COR-L47 (cell line): ENCODE data around the gene RNF2.
A peak's percentile ranks its signal among the peaks of the same experiment; 100 is the strongest.
"Not testable (repeated sequence)": the region's sequence is repeated elsewhere in the genome, so short reads cannot be mapped to it uniquely, and the experiment has no call there.

Experiments used
- DNase-seq: peaks from one replicate; lab custom pipeline; 2025; lab: John Stamatoyannopoulos, UW

Gene RNF2

GRCh38 chr1:185044981-185045813 is at the start of gene RNF2:
RNF2 (plus strand) TSS chr1:185045558; CDS start chr1:185087554, 41,996 bp downstream.
- DNase-seq, result peak; percentile 80

- not testable (repeated sequence) for DNase-seq
These were observed 45.4 kb upstream of the RNF2 start for GRCh38 chr1:184999974-185000373.

- not testable (repeated sequence) for DNase-seq
These were observed 44.0 kb upstream of the RNF2 start for GRCh38 chr1:185001312-185001880.

- DNase-seq, result peak; percentile 80
These were observed 36.5 kb upstream of the RNF2 start for GRCh38 chr1:185008838-185009237.

GRCh38 chr1:185010361-185010760 is 35.0 kb upstream of the RNF2 start:
- no peak for DNase-seq

- DNase-seq, result no peak
These were observed 30.4 kb upstream of the RNF2 start for GRCh38 chr1:185014941-185015340.

GRCh38 chr1:185015631-185016030 is 29.7 kb upstream of the RNF2 start:
- DNase-seq, result no peak

GRCh38 chr1:185016880-185017279 is 28.5 kb upstream of the RNF2 start:
- DNase-seq, result no peak

- DNase-seq, result no peak
These were observed 28.0 kb upstream of the RNF2 start for GRCh38 chr1:185017338-185017737.

- no peak for DNase-seq
These were observed 27.4 kb upstream of the RNF2 start for GRCh38 chr1:185017966-185018365.

- no peak for DNase-seq
These were observed 18.0 kb upstream of the RNF2 start for GRCh38 chr1:185027252-185027882.

GRCh38 chr1:185033686-185034085 is 11.7 kb upstream of the RNF2 start:
- DNase-seq, result no peak

GRCh38 chr1:185035258-185035657 is 10.1 kb upstream of the RNF2 start:
- no peak for DNase-seq

- no peak for DNase-seq
These were observed 6.5 kb upstream of the RNF2 start for GRCh38 chr1:185038813-185039376.

GRCh38 chr1:185039726-185040407 is 5.5 kb upstream of the RNF2 start:
- no peak for DNase-seq

- DNase-seq, result no peak
These were observed 5.0 kb upstream of the RNF2 start for GRCh38 chr1:185040408-185040735.

- no peak for DNase-seq
These were observed 3.6 kb upstream of the RNF2 start for GRCh38 chr1:185041742-185042141.

- no peak for DNase-seq
These were observed 2.6 kb upstream of the RNF2 start for GRCh38 chr1:185042737-185043136.

GRCh38 chr1:185044387-185044786 is 971 bp upstream of the RNF2 start:
- no peak for DNase-seq

GRCh38 chr1:185045814-185046492 is 595 bp downstream of the RNF2 start:
- peak; percentile 19 for DNase-seq

- no peak for DNase-seq
These were observed 1.3 kb downstream of the RNF2 start for GRCh38 chr1:185046668-185047067.

- DNase-seq, result no peak
These were observed 4.3 kb downstream of the RNF2 start for GRCh38 chr1:185049670-185050069.
